Trophoblast cell (in vitro differentiated cells and primary cell): ENCODE measurements around the gene RNF19B.

ENCODE experiments used
- DNase-seq, 2 donors: peaks; one replicate each; pipeline ENCODE4 v3.0.0-alpha.2; 2016
- H2AFZ ChIP-seq: 2 replicates; pipeline ENCODE4 v1.6.1; 2013; ENCODE audit warnings: low read length, moderate library complexity, mild to moderate bottlenecking; ENCODE audit not compliant: insufficient read depth, poor library complexity
- H2AK5ac ChIP-seq: 2 replicates; pipeline ENCODE4 v1.6.1; 2013; ENCODE audit warnings: mild to moderate bottlenecking, low read length
- H2BK120ac ChIP-seq: 2 replicates; pipeline ENCODE4 v1.6.1; 2013; ENCODE audit warnings: low read length, mild to moderate bottlenecking, moderate library complexity; ENCODE audit not compliant: insufficient read depth, poor library complexity
- H2BK12ac ChIP-seq: 2 replicates; pipeline ENCODE4 v1.6.1; 2013; ENCODE audit warnings: mild to moderate bottlenecking, low read length, moderate library complexity
- H2BK5ac ChIP-seq: 2 replicates; pipeline ENCODE4 v1.6.1; 2013; ENCODE audit warnings: low read length, low read depth, moderate library complexity, mild to moderate bottlenecking; ENCODE audit not compliant: poor library complexity
- H3K14ac ChIP-seq: 2 replicates; pipeline ENCODE4 v1.6.1; 2013; ENCODE audit warnings: mild to moderate bottlenecking, low read length
- H3K18ac ChIP-seq: 2 replicates; pipeline ENCODE4 v1.6.1; 2013; ENCODE audit warnings: mild to moderate bottlenecking, low read length
- H3K23ac ChIP-seq: 2 replicates; pipeline ENCODE4 v1.6.1; 2013; ENCODE audit warnings: low read length
- H3K27ac ChIP-seq: 2 replicates; pipeline ENCODE4 v1.5.1; 2013; ENCODE audit warnings: low read depth, mild to moderate bottlenecking, inconsistent platforms, low read length, moderate library complexity
- H3K27me3 ChIP-seq: 2 replicates; pipeline ENCODE4 v1.6.1; 2013; ENCODE audit warnings: inconsistent platforms, mild to moderate bottlenecking, low read length, moderate library complexity; ENCODE audit not compliant: insufficient read depth
- H3K36me3 ChIP-seq, 2 experiments: 1 replicate in 1 of 2; 2 replicates in 1 of 2; pipeline ENCODE4 v1.6.1; 2013; ENCODE audit warnings: low read length in 2 of 2, mild to moderate bottlenecking in 2 of 2, moderate library complexity in 1 of 2; ENCODE audit not compliant: insufficient read depth in 2 of 2, control insufficient read depth in 1 of 2
- H3K4ac ChIP-seq: 2 replicates; pipeline ENCODE4 v1.6.1; 2013; ENCODE audit warnings: low read depth, mild to moderate bottlenecking, low read length, moderate library complexity
- H3K4me1 ChIP-seq, 2 experiments: 1 replicate in 1 of 2; 2 replicates in 1 of 2; pipeline ENCODE4 v1.6.1; 2013; ENCODE audit warnings: low read length in 2 of 2, mild to moderate bottlenecking in 2 of 2, moderate library complexity in 1 of 2; ENCODE audit not compliant: insufficient read depth in 2 of 2, control insufficient read depth in 1 of 2
- H3K4me2 ChIP-seq: 2 replicates; pipeline ENCODE4 v1.6.1; 2013; ENCODE audit warnings: inconsistent platforms, mild to moderate bottlenecking, low read length, moderate library complexity
- H3K4me3 ChIP-seq: 2 replicates; pipeline ENCODE4 v1.5.1; 2013; ENCODE audit warnings: mild to moderate bottlenecking, low read depth, low read length, inconsistent platforms
- H3K79me1 ChIP-seq: one replicate; pipeline ENCODE4 v1.6.1; 2013; ENCODE audit warnings: low read length
- H3K79me2 ChIP-seq: 2 replicates; pipeline ENCODE4 v1.6.1; 2013; ENCODE audit warnings: low read length, mild to moderate bottlenecking; ENCODE audit not compliant: control insufficient read depth, insufficient read depth, poor library complexity
- H3K9ac ChIP-seq: 2 replicates; pipeline ENCODE4 v1.6.1; 2013; ENCODE audit warnings: mild to moderate bottlenecking, low read length
- H3K9me3 ChIP-seq: 2 replicates; pipeline ENCODE4 v1.6.1; 2013; ENCODE audit warnings: low read depth, mild to moderate bottlenecking, control low read depth, inconsistent platforms, low read length; ENCODE audit not compliant: insufficient read depth
- H4K12ac ChIP-seq: 2 replicates; pipeline ENCODE4 v1.6.1; 2013; ENCODE audit warnings: low read depth, mild to moderate bottlenecking, low read length, moderate library complexity
- H4K8ac ChIP-seq: 2 replicates; pipeline ENCODE4 v1.6.1; 2013; ENCODE audit warnings: low read depth, mild to moderate bottlenecking, low read length, moderate library complexity
- H4K91ac ChIP-seq: one replicate; pipeline ENCODE4 v1.6.1; 2013; ENCODE audit warnings: low read depth, mild to moderate bottlenecking, low read length, moderate library complexity
- WGBS: extraction: QIAGEN DNeasy Blood & Tissue Kit; methylation state at CpG from one replicate; pipeline ENCODE4 v1.1.7; 2013; ENCODE audit warnings: missing lambda C conversion rate; ENCODE audit not compliant: insufficient read length, insufficient coverage; ENCODE audit errors: extremely low coverage; 5-methylcytosine and 5-hydroxymethylcytosine counted together

The RNF19B gene

GRCh38 chr1:32920833-32921232, 43.8 kb downstream of the RNF19B start:
- Histone ChIP-seq H2BK120ac (peak overlapping the region; percentile 20), H3K4ac (no peak overlapping the region), H3K36me3 (no peaks in the 10 kb centered on the region), H3K9ac (no peak overlapping the region), H2BK5ac (peak overlapping the region; percentile 49), H2AK5ac (peak overlapping the region; percentile 0), H3K4me1 (peaks cover 14% of the 10 kb centered on the region in 2 experiments), H3K79me1 (peaks cover 20% of the 10 kb centered on the region), H3K14ac (peak overlapping the region; percentile 4), H4K91ac (peak overlapping the region; percentile 74), H2BK12ac (peak overlapping the region; percentile 16), H4K12ac (no peak overlapping the region), H3K4me3 (no peak overlapping the region), H3K27ac (no peak overlapping the region), H3K27me3 (no peaks in the 10 kb centered on the region), H4K8ac (no peak overlapping the region), H3K18ac (no peak overlapping the region), H3K79me2 (no peaks in the 10 kb centered on the region), H3K4me2 (no peak overlapping the region), H3K23ac (no peak overlapping the region), H2AFZ (peak overlapping the region; percentile 1), H3K9me3 (no peaks in the 10 kb centered on the region)
- no peak for DNase-seq
- no CpG with 5 or more reads among the region's 7 CpGs for WGBS

DNA sequence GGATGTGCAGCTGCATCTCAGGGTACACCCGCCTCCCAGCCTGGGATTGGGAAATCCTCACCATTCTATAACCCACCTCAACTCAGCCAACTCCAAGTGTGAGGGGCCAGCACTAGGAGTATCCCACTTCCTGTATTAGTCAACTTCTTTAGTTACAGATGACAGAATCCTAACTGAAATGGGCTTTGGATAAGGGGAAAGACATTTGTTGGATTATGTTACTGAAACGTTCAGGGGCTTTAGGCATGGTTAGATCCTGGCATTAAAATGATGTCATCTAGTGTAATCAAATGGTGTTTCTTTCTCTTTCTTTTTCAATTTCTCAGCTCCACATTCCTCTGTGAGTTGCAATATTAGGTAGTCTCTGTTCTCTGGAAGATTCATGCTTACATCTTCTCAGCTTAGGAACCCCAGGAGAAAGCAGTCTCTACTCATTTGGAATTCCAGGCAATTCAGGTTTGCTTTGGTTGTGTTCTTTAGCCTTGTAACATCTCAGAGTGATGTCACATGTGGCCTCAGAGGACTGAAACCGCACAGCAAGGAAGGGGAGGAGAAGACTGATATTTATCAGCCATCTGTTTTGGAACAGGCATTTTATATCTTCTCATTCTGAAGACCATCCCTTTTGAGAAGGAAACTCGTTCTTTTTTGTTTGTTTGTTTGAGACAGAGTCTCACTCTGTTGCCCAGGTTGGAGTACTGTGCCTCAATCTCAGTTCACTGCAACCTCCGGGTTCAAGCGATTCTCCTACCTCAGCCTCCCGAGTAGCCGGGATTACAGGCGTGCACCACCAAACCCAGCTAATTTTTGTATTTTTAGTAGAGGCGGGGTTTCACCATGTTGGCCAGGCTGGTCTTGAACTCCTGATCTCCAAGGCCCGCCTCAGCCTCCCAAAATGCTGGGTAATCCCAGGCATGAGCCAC, 44.5 kb downstream of the RNF19B start:
- no peak overlapping the region for H3K18ac ChIP-seq
- no peaks in the 10 kb centered on the region for H3K27me3 ChIP-seq
- peaks cover 13% of the 10 kb centered on the region in 2 experiments for H3K4me1 ChIP-seq
- WGBS: no CpG with 5 or more reads among the region's 11 CpGs
- no peak overlapping the region for H3K4me3 ChIP-seq
- no peaks in the 10 kb centered on the region for H3K79me2 ChIP-seq
- no peaks in the 10 kb centered on the region for H3K36me3 ChIP-seq
- no peaks in the 10 kb centered on the region for H3K9me3 ChIP-seq
- DNase-seq: no peak
- peak overlapping the region; percentile 14 for H2BK5ac ChIP-seq
- no peak overlapping the region for H2AK5ac ChIP-seq
- no peak overlapping the region for H3K9ac ChIP-seq
- H2BK120ac ChIP-seq: no peak overlapping the region
- H3K79me1 ChIP-seq: peaks cover 13% of the 10 kb centered on the region
- H4K12ac ChIP-seq: no peak overlapping the region
- H4K8ac ChIP-seq: no peak overlapping the region
- H3K23ac ChIP-seq: no peak overlapping the region
- peak overlapping the region; percentile 70 for H4K91ac ChIP-seq
- H2AFZ ChIP-seq: no peak overlapping the region
- H3K4ac ChIP-seq: no peak overlapping the region
- peak overlapping the region; percentile 48 for H3K14ac ChIP-seq
- H3K4me2 ChIP-seq: no peak overlapping the region
- no peak overlapping the region for H3K27ac ChIP-seq
- H2BK12ac ChIP-seq: peak overlapping the region; percentile 75

- Histone ChIP-seq H4K12ac (no peak overlapping the region), H2AFZ (no peak overlapping the region), H2AK5ac (no peak overlapping the region), H3K4ac (no peak overlapping the region), H3K4me3 (no peak overlapping the region), H3K4me1 (peaks cover 6 to 8% of the 10 kb centered on the region in 2 experiments), H3K79me2 (no peaks in the 10 kb centered on the region), H3K79me1 (peaks cover 3% of the 10 kb centered on the region), H2BK12ac (no peak overlapping the region), H3K27me3 (no peaks in the 10 kb centered on the region), H3K4me2 (no peak overlapping the region), H3K18ac (no peak overlapping the region), H3K27ac (no peak overlapping the region), H3K23ac (no peak overlapping the region), H3K14ac (no peak overlapping the region), H3K36me3 (no peaks in the 10 kb centered on the region), H4K91ac (no peak overlapping the region), H3K9me3 (no peaks in the 10 kb centered on the region), H2BK120ac (no peak overlapping the region), H3K9ac (no peak overlapping the region), H4K8ac (no peak overlapping the region), H2BK5ac (no peak overlapping the region)
- no CpG with 5 or more reads among the region's 1 CpG for WGBS
- DNase-seq: no peak
These were observed 46.4 kb downstream of the RNF19B start for GRCh38 chr1:32918179-32918578.

GRCh38 chr1:32917521-32917920, 47.1 kb downstream of the RNF19B start:
- H3K14ac ChIP-seq: no peak overlapping the region
- no peaks in the 10 kb centered on the region for H3K36me3 ChIP-seq
- no peak overlapping the region for H2BK12ac ChIP-seq
- H3K18ac ChIP-seq: no peak overlapping the region
- H3K27me3 ChIP-seq: no peaks in the 10 kb centered on the region
- no peaks in the 10 kb centered on the region for H3K9me3 ChIP-seq
- H2AK5ac ChIP-seq: no peak overlapping the region
- WGBS: no CpG with 5 or more reads among the region's 7 CpGs
- no peak overlapping the region for H4K8ac ChIP-seq
- H3K27ac ChIP-seq: no peak overlapping the region
- peaks cover 3% of the 10 kb centered on the region for H3K79me1 ChIP-seq
- H3K4ac ChIP-seq: no peak overlapping the region
- peaks cover 6 to 8% of the 10 kb centered on the region in 2 experiments for H3K4me1 ChIP-seq
- no peak overlapping the region for H2BK5ac ChIP-seq
- no peak overlapping the region for H2AFZ ChIP-seq
- no peak for DNase-seq
- no peak overlapping the region for H3K23ac ChIP-seq
- no peaks in the 10 kb centered on the region for H3K79me2 ChIP-seq
- no peak overlapping the region for H3K4me3 ChIP-seq
- no peak overlapping the region for H3K4me2 ChIP-seq
- no peak overlapping the region for H4K91ac ChIP-seq
- H3K9ac ChIP-seq: no peak overlapping the region
- H4K12ac ChIP-seq: no peak overlapping the region
- H2BK120ac ChIP-seq: no peak overlapping the region
